Heart left ventricle (tissue), 13 donors: ENCODE results near the gene SMKR1.

Experiments
- POLR2A ChIP-seq, 2 donors: fragments of 450-650 bp; IDR thresholded peaks; one replicate each; pipeline ENCODE4 v1.6.1; 2017; ENCODE audit warnings: antibody characterized with exemption in 2 of 2, mild to moderate bottlenecking in 2 of 2, moderate library complexity in 2 of 2
- TF ChIP-seq, protein P1 (sequence below), 12 donors: fragments of 200-600 bp; sonication (generic) in 4 of 12; IDR thresholded peaks; one replicate each; pipeline versions ENCODE4 v1.5.0 to v1.8.0; 2018 to 2022; ENCODE audit warnings: antibody characterized with exemption in 12 of 12, mild to moderate bottlenecking in 5 of 12
- donor health status: ischemic (EF 13 %, LVEDD 7.1; RV severe dilation, severe dysfunction).
- donor health status: DM: no; HTN: yes; CAD: no.
- donor health status: DM: no; HTN: no; CAD: no.
- donor health status: ischemic (EF 25% LVEDD 6.9; RV normal size, moderate dysfunction).
- donor health status: ischemic (EF 25% LVEDD 5.7; RV mildly dilated, moderate dysfunction).
- donor health status: ischemic (EF 35%, LVEDD 5.7; RV mildly dilated, moderate dysfunction).
- donor health status: nonischemic (EF 11% LVEDD 7.7; RV severe dilation, severe dysfunction).
- donor health status: DM: yes; HTN: yes; CAD: no.
- donor health status: PGD.
- donor health status: ischemic (EF 29% LVEDD 5.4; RV normal size, mild dysfunction).
- donor health status: nonischemic (EF 23%, LVEDD 6.1; RV moderate dilation, normal function).

DNA sequence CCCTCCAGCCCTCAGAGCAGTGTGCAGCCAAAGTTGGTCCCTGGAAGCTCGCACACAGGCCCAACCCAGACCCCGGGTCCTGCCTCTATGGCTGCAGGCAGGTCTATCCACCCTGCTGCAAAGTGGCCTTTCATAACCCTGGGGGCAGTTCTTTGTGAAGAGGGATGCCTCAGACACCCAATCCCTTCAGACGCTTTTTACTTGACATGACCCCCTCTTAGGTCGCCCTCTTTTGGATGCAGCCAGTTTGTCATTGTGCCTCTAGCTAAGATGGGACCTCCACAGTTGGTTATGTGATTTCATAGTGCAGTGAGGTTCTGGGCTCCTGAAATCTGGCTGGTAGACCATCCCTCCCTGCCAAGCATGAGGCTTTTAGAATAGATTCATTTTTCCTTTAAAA is 27.3 kb downstream of the SMKR1 start:
- TF ChIP-seq, protein P1, sequence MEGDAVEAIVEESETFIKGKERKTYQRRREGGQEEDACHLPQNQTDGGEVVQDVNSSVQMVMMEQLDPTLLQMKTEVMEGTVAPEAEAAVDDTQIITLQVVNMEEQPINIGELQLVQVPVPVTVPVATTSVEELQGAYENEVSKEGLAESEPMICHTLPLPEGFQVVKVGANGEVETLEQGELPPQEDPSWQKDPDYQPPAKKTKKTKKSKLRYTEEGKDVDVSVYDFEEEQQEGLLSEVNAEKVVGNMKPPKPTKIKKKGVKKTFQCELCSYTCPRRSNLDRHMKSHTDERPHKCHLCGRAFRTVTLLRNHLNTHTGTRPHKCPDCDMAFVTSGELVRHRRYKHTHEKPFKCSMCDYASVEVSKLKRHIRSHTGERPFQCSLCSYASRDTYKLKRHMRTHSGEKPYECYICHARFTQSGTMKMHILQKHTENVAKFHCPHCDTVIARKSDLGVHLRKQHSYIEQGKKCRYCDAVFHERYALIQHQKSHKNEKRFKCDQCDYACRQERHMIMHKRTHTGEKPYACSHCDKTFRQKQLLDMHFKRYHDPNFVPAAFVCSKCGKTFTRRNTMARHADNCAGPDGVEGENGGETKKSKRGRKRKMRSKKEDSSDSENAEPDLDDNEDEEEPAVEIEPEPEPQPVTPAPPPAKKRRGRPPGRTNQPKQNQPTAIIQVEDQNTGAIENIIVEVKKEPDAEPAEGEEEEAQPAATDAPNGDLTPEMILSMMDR (IDR thresholded peaks at IDR 0.05) = no peak
- TF ChIP-seq POLR2A (IDR thresholded peaks at IDR 0.05) = no peak
